Caco-2 (cell line): ENCODE data around the gene SRP9. TPM values are rescaled to one million over a fixed set of nuclear protein-coding genes. Genes with fewer than 3 reads are reported as not detected.
"Not testable (repeated sequence)": the region's sequence is repeated elsewhere in the genome, so short reads cannot be mapped to it uniquely, and the experiment has no call there.

ENCODE experiments used
- BruUV-seq: library from RNA; stranded (reverse); fragments of 400-500 nt; replicated peaks from 2 replicates; lab custom pipeline; 2021; lab: Mats Ljungman, UMichigan
- CTCF ChIA-PET: fragments of 300-600 bp; sonication (Branson Sonifier 250); formaldehyde crosslinking; loops from one replicate; lab custom pipeline; 2022; ENCODE audit warnings: antibody characterized with exemption; lab: Charles Lee
- POLR2A ChIA-PET: fragments of 300-600 bp; sonication (Branson Sonifier 250); formaldehyde crosslinking; loops from one replicate; lab custom pipeline; 2022; ENCODE audit warnings: antibody characterized with exemption; lab: Charles Lee
- DNase-seq, 2 experiments: peaks; one replicate each; pipeline versions ENCODE4 v3.0.0 to v3.0.0-alpha.2; 2020 to 2022
- H3K27me3 ChIP-seq: replicated peaks from 2 replicates; pipeline ENCODE4 v1.6.0; 2011; ENCODE audit warnings: low read length; ENCODE audit not compliant: control insufficient read depth, insufficient read depth
- H3K36me3 ChIP-seq: 2 replicates; pipeline ENCODE4 v1.5.1; 2011; ENCODE audit warnings: low read length; ENCODE audit not compliant: control insufficient read depth, insufficient read depth
- H3K4me1 ChIP-seq: fragments of 250-450 bp; sonication (Bioruptor Pico); 2 replicates; pipeline ENCODE4 v1.5.1; 2020; ENCODE audit warnings: mild to moderate bottlenecking
- H3K4me3 ChIP-seq: 2 replicates; pipeline ENCODE4 v1.5.1; 2011; ENCODE audit warnings: low read depth, mild to moderate bottlenecking, control low read depth, low read length
- H3K9me3 ChIP-seq: fragments of 250-450 bp; sonication (Bioruptor Pico); 2 replicates; pipeline ENCODE4 v1.5.1; 2020; ENCODE audit warnings: mild to moderate bottlenecking, moderate library complexity
- H3K27ac Mint-ChIP-seq: one replicate; pipeline ENCODE4 v1.8.0; 2022; ENCODE audit warnings: mixed read lengths; ENCODE audit not compliant: unreplicated experiment
- H3K27me3 Mint-ChIP-seq: one replicate; pipeline ENCODE4 v1.8.0; 2022; ENCODE audit warnings: mixed read lengths; ENCODE audit not compliant: insufficient read depth, unreplicated experiment
- H3K36me3 Mint-ChIP-seq: one replicate; pipeline ENCODE4 v1.8.0; 2022; ENCODE audit warnings: mild to moderate bottlenecking, mixed read lengths; ENCODE audit not compliant: insufficient read depth, unreplicated experiment
- H3K4me1 Mint-ChIP-seq: one replicate; pipeline ENCODE4 v1.8.0; 2022; ENCODE audit warnings: low read depth, mixed read lengths; ENCODE audit not compliant: unreplicated experiment
- H3K4me3 Mint-ChIP-seq: one replicate; pipeline ENCODE4 v1.8.0; 2022; ENCODE audit warnings: mild to moderate bottlenecking, moderate library complexity, mixed read lengths; ENCODE audit not compliant: unreplicated experiment
- H3K9me3 Mint-ChIP-seq: one replicate; pipeline ENCODE4 v1.8.0; 2022; ENCODE audit warnings: mixed read lengths; ENCODE audit not compliant: unreplicated experiment
- CTCF ChIP-seq, 2 experiments: fragments of 200-600 bp in 1 of 2; IDR thresholded peaks; 1 replicate in 1 of 2; 2 replicates in 1 of 2; pipeline versions ENCODE4 v1.5.1 to v1.8.0; 2011 to 2022; ENCODE audit warnings: antibody characterized with exemption in 1 of 2, control low read depth in 1 of 2, inconsistent platforms in 1 of 2, low read depth in 1 of 2, low read length in 1 of 2, mild to moderate bottlenecking in 1 of 2, moderate library complexity in 1 of 2; ENCODE audit not compliant: insufficient read depth in 1 of 2, severe bottlenecking in 1 of 2, unreplicated experiment in 1 of 2
- intact Hi-C: fragments of 100-400 bp; cut with micrococcal nuclease; formaldehyde crosslinking; loops from one replicate; pipeline ENCODE4 v1.10.0; 2022; ENCODE audit not compliant: unreplicated experiment
- total RNA-seq: library from RNA; stranded (reverse); gene quantifications from 2 replicates; pipeline ENCODE4 v1.2.3, GENCODE V29; 2022

Gene SRP9
- total RNA-seq, 1 experiment from 2014 or later = 261 TPM

- intact Hi-C loops = loop anchor here (5.0 kb wide), 1 partner anchor 58 kb away; no protein-coding TSS in a partner anchor
- Histone ChIP-seq H3K4me3 (no peak overlapping the region), H3K4me1 (peaks cover 39% of the 10 kb centered on the region), H3K27me3 (no peaks in the 10 kb centered on the region), H3K36me3 (no peaks in the 10 kb centered on the region), H3K9me3 (no peaks in the 10 kb centered on the region)
- Mint-ChIP-seq H3K9me3 (no peaks in the 10 kb centered on the region), H3K27ac (no peak overlapping the region), H3K27me3 (no peaks in the 10 kb centered on the region), H3K4me3 (no peak overlapping the region), H3K36me3 (no peaks in the 10 kb centered on the region), H3K4me1 (peaks cover 36% of the 10 kb centered on the region)
- no peak for TF ChIP-seq CTCF (IDR thresholded peaks at IDR 0.05; ENCODE audit: insufficient read depth in 1 of 2, low read depth in 1 of 2, low read length in 1 of 2, severe bottlenecking in 1 of 2, unreplicated experiment in 1 of 2)
- no TSS peak for BruUV-seq
- CTCF ChIA-PET = no interaction called here
- POLR2A ChIA-PET = no interaction called here
- no peak for DNase-seq
Observed at GRCh38 chr1:225760531-225760930, 17.1 kb upstream of the SRP9 start.

- intact Hi-C loops = loop anchor here (5.0 kb wide), 1 partner anchor 59 kb away; no protein-coding TSS in a partner anchor
- H3K36me3 ChIP-seq, H3K9me3 Mint-ChIP-seq, CTCF ChIA-PET, H3K27me3 ChIP-seq, BruUV-seq, H3K27me3 Mint-ChIP-seq, H3K4me3 Mint-ChIP-seq, POLR2A ChIA-PET, H3K4me3 ChIP-seq, DNase-seq, H3K36me3 Mint-ChIP-seq, H3K9me3 ChIP-seq: not testable (repeated sequence)
- peaks cover 38% of the 10 kb centered on the region for H3K4me1 ChIP-seq
- H3K27ac Mint-ChIP-seq = peak overlapping the region; percentile 67
- H3K4me1 Mint-ChIP-seq = peaks cover 32% of the 10 kb centered on the region
Observed at GRCh38 chr1:225761395-225761794, 16.2 kb upstream of the SRP9 start.

GRCh38 chr1:225762002-225762441, 15.6 kb upstream of the SRP9 start:
- peaks cover 40% of the 10 kb centered on the region for H3K4me1 ChIP-seq
- H3K9me3 Mint-ChIP-seq = no peaks in the 10 kb centered on the region
- H3K4me1 Mint-ChIP-seq = peaks cover 36% of the 10 kb centered on the region
- ChIA-PET POLR2A (interaction anchor here (0.6 kb wide), 1 partner anchor 15 kb away, joined by 4 read pairs; no protein-coding TSS in a partner anchor), CTCF (no interaction called here)
- H3K36me3 Mint-ChIP-seq = peaks cover 5% of the 10 kb centered on the region
- peak overlapping the region; percentile 50 for H3K4me3 Mint-ChIP-seq
- H3K9me3 ChIP-seq = no peaks in the 10 kb centered on the region
- intact Hi-C loops = loop anchor here (5.0 kb wide), 1 partner anchor 60 kb away; no protein-coding TSS in a partner anchor
- TSS peak; percentile 38 for BruUV-seq
- no peak for TF ChIP-seq CTCF (IDR thresholded peaks at IDR 0.05; ENCODE audit: insufficient read depth in 1 of 2, low read depth in 1 of 2, low read length in 1 of 2, severe bottlenecking in 1 of 2, unreplicated experiment in 1 of 2)
- H3K4me3 ChIP-seq = no peak overlapping the region
- H3K27me3 Mint-ChIP-seq = no peaks in the 10 kb centered on the region
- no peaks in the 10 kb centered on the region for H3K27me3 ChIP-seq
- peak overlapping the region; percentile 67 for H3K27ac Mint-ChIP-seq
- H3K36me3 ChIP-seq = no peaks in the 10 kb centered on the region
- no peak for DNase-seq
